GM19099 (cell line): ENCODE measurements around the gene FAM131B.

Experiments used
- POLR2A ChIP-seq: IDR thresholded peaks from 3 replicates; pipeline ENCODE4 v1.6.1; 2011; ENCODE audit warnings: low read depth; ENCODE audit not compliant: insufficient read length; ENCODE audit errors: extremely low read depth

Gene FAM131B

GRCh38 chr7:143305423-143306070 is 57.0 kb downstream of the FAM131B start:
- no peak for TF ChIP-seq POLR2A

- no peak for TF ChIP-seq POLR2A
Observed at GRCh38 chr7:143304938-143305337, 57.6 kb downstream of the FAM131B start.

- TF ChIP-seq POLR2A: no peak
Observed at GRCh38 chr7:143303733-143304132, 58.8 kb downstream of the FAM131B start.
